NOMO-1 treated with DMSO at 0.1 percent for 48 hours (cell line): Measurements from ENCODE around the gene DLG2.

Source experiments
- DNase-seq: peaks from one replicate; lab custom pipeline; 2025; ENCODE audit not compliant: unreplicated experiment; lab: John Stamatoyannopoulos, UW

The DLG2 gene

GRCh38 chr11:83409891-83410290 is 2217.3 kb downstream of the DLG2 start:
- no peak for DNase-seq

- no peak for DNase-seq
These were observed 2217.7 kb downstream of the DLG2 start for GRCh38 chr11:83409476-83409875.

- no peak for DNase-seq
These were observed 2218.2 kb downstream of the DLG2 start for GRCh38 chr11:83408946-83409345.
